ENCODE measurements around the gene CLCN5. TPM values are rescaled to one million over a fixed set of nuclear protein-coding genes. Genes with fewer than 3 reads are reported as not detected.

The CLCN5 gene
- total RNA-seq, 4 donors from 2014 or later, result 5.7 to 9.8 (median 7.4) TPM

DNA sequence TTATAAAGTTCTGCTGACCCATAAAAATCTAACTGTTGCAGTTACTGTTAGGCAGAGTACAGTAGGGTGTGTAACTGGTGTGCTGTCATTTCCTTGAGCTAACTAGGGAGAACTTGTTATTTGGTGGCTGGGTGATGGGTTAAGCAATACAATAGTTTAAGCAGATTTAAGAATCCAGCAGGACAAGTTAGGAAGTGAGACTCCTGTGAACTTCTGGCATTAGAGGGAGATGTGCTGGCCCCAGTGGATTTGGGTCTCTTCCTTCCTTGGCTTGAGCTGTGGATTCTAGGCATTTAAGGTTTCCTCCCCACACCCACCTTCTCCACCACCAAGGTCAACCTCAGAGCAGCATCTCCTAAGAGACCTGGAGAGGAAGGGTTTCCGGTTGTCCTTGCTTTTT is 70.5 kb downstream of the CLCN5 start:
- Histone ChIP-seq H3K9me3 (no peaks in the 10 kb centered on the region), H3K4me3 (no peak overlapping the region), H3K27me3 (no peaks in the 10 kb centered on the region), H3K36me3 (no peaks in the 10 kb centered on the region), H3K27ac (no peak overlapping the region), H3K4me1 (no peaks in the 10 kb centered on the region)
- DNase-seq (ENCODE audit: low spot score in 2 of 2), result no peak
- TF ChIP-seq, protein P1, sequence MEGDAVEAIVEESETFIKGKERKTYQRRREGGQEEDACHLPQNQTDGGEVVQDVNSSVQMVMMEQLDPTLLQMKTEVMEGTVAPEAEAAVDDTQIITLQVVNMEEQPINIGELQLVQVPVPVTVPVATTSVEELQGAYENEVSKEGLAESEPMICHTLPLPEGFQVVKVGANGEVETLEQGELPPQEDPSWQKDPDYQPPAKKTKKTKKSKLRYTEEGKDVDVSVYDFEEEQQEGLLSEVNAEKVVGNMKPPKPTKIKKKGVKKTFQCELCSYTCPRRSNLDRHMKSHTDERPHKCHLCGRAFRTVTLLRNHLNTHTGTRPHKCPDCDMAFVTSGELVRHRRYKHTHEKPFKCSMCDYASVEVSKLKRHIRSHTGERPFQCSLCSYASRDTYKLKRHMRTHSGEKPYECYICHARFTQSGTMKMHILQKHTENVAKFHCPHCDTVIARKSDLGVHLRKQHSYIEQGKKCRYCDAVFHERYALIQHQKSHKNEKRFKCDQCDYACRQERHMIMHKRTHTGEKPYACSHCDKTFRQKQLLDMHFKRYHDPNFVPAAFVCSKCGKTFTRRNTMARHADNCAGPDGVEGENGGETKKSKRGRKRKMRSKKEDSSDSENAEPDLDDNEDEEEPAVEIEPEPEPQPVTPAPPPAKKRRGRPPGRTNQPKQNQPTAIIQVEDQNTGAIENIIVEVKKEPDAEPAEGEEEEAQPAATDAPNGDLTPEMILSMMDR (IDR thresholded peaks at IDR 0.05), result no peak
- no peak for TF ChIP-seq EP300 (IDR thresholded peaks at IDR 0.05)
- TF ChIP-seq POLR2A (IDR thresholded peaks at IDR 0.05), result no peak
- 67 to 86% methylated on average over 1 of the region's 1 CpG for WGBS, 2 donors

DNA sequence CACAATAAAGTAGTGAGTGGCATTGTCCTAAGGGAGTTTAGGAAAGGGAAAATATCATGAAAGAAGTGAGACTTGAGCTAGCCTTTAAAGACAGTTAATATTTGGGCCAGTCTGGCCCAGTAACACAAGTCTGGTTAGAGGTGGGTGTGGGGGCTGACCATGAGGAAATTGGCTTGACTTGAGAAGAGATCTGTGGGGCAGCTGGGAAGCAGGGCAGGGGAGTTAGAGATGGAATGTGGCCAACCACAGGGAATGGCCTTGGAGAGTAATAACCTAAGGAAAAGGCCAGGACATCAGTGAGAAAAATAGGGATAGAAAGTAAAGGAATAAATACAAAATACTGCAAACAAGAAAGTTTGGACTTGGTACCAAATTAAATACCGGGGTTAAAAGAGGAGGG is 71.3 kb downstream of the CLCN5 start:
- WGBS, 2 donors, result 65 to 71% methylated on average over 1 of the region's 1 CpG
- no peak for DNase-seq (ENCODE audit: low spot score in 2 of 2)

DNA sequence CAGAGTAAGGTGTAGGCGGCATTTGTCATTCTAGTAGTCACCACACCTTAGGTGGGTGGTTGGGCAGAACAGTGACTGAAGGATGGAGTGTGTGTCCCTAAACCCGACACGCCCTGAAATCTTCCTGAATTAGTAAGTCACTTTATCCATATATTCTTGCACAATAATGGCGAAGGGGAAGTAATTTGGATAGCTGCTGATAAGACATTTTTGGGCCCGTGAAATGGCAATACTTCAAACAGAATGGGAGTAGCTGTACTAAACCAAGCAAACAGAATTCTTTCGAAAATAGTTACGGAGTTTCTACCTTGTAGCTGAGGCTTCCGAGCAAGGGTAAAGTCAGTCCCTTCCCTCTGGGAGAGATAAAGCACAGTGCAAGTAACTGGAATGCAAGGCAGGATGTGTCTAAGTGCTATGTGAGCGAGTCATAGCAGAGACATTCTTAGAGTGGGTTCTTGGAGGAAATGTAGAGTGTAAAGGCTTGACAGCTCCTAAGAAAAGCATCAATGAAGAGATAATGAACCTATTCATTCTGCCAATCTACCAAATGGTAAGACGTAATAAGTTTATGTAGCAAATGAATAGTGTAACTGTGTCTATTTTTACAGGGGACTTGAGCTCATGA is 72.8 kb downstream of the CLCN5 start:
- no peak for DNase-seq (ENCODE audit: low spot score in 2 of 2)
- Histone ChIP-seq H3K9me3 (no peaks in the 10 kb centered on the region), H3K4me3 (no peak overlapping the region), H3K4me1 (no peaks in the 10 kb centered on the region), H3K27me3 (no peaks in the 10 kb centered on the region), H3K27ac (no peak overlapping the region), H3K36me3 (no peaks in the 10 kb centered on the region)
- TF ChIP-seq POLR2A (IDR thresholded peaks at IDR 0.05) (no peak), EP300 (IDR thresholded peaks at IDR 0.05) (no peak)
- TF ChIP-seq, protein P1 (IDR thresholded peaks at IDR 0.05), result no peak
- WGBS, 2 donors, result 64 to 70% methylated on average over 10 of the region's 10 CpGs

More for the DNA sequence above, 71.3 kb downstream of the CLCN5 start:
- Histone ChIP-seq H3K27me3 (no peaks in the 10 kb centered on the region), H3K36me3 (no peaks in the 10 kb centered on the region), H3K27ac (no peak overlapping the region), H3K9me3 (no peaks in the 10 kb centered on the region), H3K4me3 (no peak overlapping the region), H3K4me1 (no peaks in the 10 kb centered on the region)
- TF ChIP-seq EP300 (IDR thresholded peaks at IDR 0.05) (no peak), POLR2A (IDR thresholded peaks at IDR 0.05) (no peak)
- TF ChIP-seq, protein P1 (IDR thresholded peaks at IDR 0.05), result no peak

DNA sequence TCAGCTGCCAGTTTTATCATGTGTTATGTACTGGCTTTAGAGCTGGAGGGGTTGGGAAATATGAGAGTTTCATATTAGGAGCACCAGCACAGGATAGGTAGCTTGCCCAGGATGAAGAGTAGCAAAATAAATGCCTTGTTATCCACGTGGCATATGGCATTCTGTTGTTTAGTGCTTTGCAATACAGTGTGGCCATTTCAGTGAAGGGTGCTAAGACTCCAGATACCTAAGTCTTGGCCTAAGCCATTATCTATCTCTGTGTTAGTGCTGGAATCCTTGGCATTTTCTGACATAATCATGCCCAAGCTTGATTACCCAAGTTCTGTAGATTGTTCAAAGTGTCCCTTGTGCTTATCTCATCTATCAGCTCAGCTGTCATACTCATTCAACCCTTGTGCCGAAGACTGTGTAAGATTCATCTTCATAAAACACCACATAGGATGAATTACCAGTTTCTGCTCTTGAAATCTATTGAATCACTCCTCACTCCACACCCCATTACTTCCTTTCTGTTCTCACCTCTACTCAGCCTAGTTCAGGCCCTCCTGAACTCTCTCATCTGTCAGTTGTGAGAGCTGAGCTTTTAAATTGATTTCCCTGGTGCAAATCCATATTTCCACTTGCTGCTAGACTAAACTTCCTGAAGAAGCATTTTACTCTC is 73.5 kb downstream of the CLCN5 start:
- Histone ChIP-seq H3K36me3 (no peaks in the 10 kb centered on the region), H3K27ac (no peak overlapping the region), H3K27me3 (no peaks in the 10 kb centered on the region), H3K9me3 (no peaks in the 10 kb centered on the region), H3K4me3 (no peak overlapping the region), H3K4me1 (no peaks in the 10 kb centered on the region)
- no peak for TF ChIP-seq POLR2A (IDR thresholded peaks at IDR 0.05)
- TF ChIP-seq, protein P1 (IDR thresholded peaks at IDR 0.05), result no peak
- TF ChIP-seq EP300 (IDR thresholded peaks at IDR 0.05), result no peak
- WGBS, 2 donors, result 47 to 67% methylated on average over 2 of the region's 2 CpGs
- DNase-seq (ENCODE audit: low spot score in 2 of 2), result no peak

DNA sequence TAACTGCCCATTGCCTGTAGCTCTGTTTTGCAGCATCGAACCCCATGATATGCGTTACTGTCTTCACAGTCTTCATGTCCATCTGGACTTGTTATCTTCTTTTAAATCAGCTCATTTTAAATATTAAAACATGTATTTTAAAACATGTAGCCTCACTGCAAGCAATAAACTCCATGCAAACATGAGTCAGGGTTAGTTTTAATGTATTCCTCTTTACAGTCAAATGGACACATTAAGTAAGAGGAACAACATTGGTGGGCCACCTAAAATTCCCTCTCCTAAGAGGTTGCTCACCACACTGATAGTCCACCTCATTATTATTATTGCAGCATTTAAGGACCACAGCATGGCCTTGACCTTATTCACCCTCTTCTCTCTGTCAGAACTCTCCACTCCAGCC is 74.1 kb downstream of the CLCN5 start:
- H3K9me3 ChIP-seq, result no peaks in the 10 kb centered on the region
- DNase-seq (ENCODE audit: low spot score in 2 of 2), result no peak
- no peaks in the 10 kb centered on the region for H3K4me1 ChIP-seq
- no peak overlapping the region for H3K27ac ChIP-seq
- H3K36me3 ChIP-seq, result no peaks in the 10 kb centered on the region
- WGBS, 2 donors, result 89 to 91% methylated on average over 2 of the region's 2 CpGs
- TF ChIP-seq POLR2A (IDR thresholded peaks at IDR 0.05) (no peak), EP300 (IDR thresholded peaks at IDR 0.05) (no peak)
- TF ChIP-seq, protein P1 (IDR thresholded peaks at IDR 0.05), result no peak
- H3K4me3 ChIP-seq, result no peak overlapping the region
- no peaks in the 10 kb centered on the region for H3K27me3 ChIP-seq
